ENCODE results near the gene PADI4. TPM values are rescaled to one million over a fixed set of nuclear protein-coding genes. Genes with fewer than 3 reads are reported as not detected.
"Not testable (repeated sequence)": the region's sequence is repeated elsewhere in the genome, so short reads cannot be mapped to it uniquely, and the experiment has no call there.

Gene PADI4
- total and polyA plus RNA-seq, 7 donors: 0.52 to 0.58 (median 0.54) TPM; not detected in 4

- WGBS, 3 donors: 44 to 54% (median 46%) methylated on average over 6 of the region's 6 CpGs
- ATAC-seq: no peak
- Histone ChIP-seq H3K27ac (no peak overlapping the region), H3K9me3 (no peaks in the 10 kb centered on the region), H3K4me1 (no peaks in the 10 kb centered on the region), H3K4me3 (no peak overlapping the region), H3K36me3 (ENCODE audit: insufficient read depth in 1 of 2, low read depth in 1 of 2) (no peaks in the 10 kb centered on the region), H3K27me3 (ENCODE audit: insufficient read depth in 3 of 3, low read length in 2 of 3) (peaks cover 0 to 19% (median 2%) of the 10 kb centered on the region in 3 donors)
- DNase-seq: no peak
- no peak for TF ChIP-seq CTCF (IDR thresholded peaks at IDR 0.05)
- intact Hi-C loops (cut with DNase I): no loop called here
These were observed 10.3 kb downstream of the PADI4 start for GRCh38 chr1:17318262-17318661.

DNA sequence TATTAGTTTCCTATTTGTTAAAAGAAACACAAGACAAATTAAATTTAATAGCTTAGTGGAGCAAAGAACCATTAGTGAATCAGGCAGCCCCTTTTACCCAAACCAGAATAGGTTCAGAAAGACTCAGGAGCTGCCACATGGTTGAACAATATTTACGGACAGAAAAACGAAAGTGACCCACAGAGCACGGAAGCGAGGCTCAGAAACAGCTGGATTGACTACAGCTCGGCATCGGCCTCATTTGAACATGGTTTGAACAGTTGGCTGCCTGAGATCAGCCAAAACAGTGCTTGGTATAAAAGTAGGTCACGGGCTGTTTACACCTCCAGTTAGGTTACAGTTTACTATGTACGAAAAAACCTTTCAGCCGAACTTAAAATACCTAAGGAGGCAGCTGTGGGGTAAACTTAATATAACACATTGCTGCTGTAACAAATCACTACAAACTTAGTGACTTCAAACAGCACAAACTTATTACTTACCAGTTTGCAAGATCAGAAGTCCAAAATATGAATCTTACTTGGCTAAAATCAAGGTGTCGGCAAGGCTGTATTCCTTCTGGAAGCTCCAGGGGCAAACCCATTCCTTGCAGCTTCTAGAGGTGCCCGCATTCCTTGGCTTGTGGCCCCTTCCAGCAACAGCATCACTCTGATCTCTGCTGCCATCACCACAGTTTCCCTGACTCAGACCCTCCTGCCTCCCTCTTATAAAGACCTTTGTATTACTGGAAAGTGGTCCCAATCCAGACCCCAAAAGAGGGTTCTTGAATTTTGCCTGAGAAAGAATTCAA is 11.8 kb downstream of the PADI4 start:
- DNase-seq: no peak
- peaks cover 0 to 4% (median 0%) of the 10 kb centered on the region in 3 donors for H3K27me3 ChIP-seq (ENCODE audit: insufficient read depth in 3 of 3, low read length in 2 of 3)
- 69 to 73% (median 71%) methylated on average over 11 of the region's 11 CpGs for WGBS, 3 donors
- intact Hi-C loops (cut with DNase I): no loop called here
- no peaks in the 10 kb centered on the region for H3K4me1 ChIP-seq
- TF ChIP-seq CTCF (IDR thresholded peaks at IDR 0.05): no peak
- no peaks in the 10 kb centered on the region for H3K9me3 ChIP-seq
- no peaks in the 10 kb centered on the region for H3K36me3 ChIP-seq (ENCODE audit: insufficient read depth in 1 of 2, low read depth in 1 of 2)
- H3K4me3 ChIP-seq: no peak overlapping the region
- no peak for ATAC-seq
- no peak overlapping the region for H3K27ac ChIP-seq

DNA sequence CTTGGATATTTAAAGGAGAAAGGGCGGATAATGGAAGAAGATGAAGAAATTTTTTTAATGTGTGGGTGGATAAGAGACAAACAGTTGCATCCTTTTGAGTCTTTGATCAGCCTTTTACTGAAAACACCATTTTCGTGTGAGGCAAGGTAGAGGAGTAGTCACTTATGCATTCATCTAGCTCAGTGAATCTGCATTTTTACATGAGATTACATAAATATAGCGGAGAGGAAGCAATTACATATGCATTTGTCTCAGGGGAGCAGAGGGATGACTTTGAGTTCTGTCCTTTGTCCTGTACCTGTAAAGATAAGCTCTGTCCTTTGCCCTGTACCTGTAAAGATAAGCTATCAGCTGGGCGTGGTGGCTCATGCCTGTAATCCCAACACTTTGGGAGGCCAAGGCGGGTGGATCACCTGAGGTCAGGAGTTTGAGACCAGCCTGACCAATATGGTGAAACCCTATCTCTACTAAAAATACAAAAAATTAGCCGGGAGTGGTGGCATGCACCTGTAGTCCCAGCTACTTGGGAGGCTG is 13.9 kb downstream of the PADI4 start:
- DNase-seq; H3K4me1 ChIP-seq; H3K27ac ChIP-seq; H3K36me3 ChIP-seq (ENCODE audit: insufficient read depth in 1 of 2, low read depth in 1 of 2); H3K27me3 ChIP-seq (ENCODE audit: insufficient read depth in 3 of 3, low read length in 2 of 3); H3K4me3 ChIP-seq; ATAC-seq; H3K9me3 ChIP-seq; intact Hi-C loops (cut with DNase I): not testable (repeated sequence)
- 79 to 86% (median 80%) methylated on average over 6 of the region's 6 CpGs for WGBS, 3 donors

DNA sequence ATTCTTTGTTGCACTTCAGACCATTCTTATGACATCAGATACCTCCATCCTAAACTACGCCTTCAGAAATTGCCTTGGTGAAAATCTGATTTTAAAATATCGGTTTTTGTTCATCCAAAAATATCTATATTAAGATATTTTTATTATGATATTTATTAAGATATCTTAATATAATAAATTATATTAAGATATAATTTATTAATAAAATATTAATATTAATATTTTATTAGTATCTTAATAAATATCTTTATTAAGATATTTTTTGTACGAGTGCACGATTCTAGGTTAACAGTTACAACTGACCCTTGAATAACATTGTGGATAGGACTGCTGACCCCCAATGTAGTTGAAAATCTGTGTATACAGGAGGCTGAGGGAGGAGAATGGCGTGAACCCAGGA is 20.9 kb downstream of the PADI4 start:
- intact Hi-C loops (cut with DNase I): no loop called here

More for the DNA sequence above, 20.9 kb downstream of the PADI4 start:
- H3K27me3 ChIP-seq (ENCODE audit: insufficient read depth in 3 of 3, low read length in 2 of 3): peaks cover 0 to 24% (median 7%) of the 10 kb centered on the region in 3 donors
- no peaks in the 10 kb centered on the region for H3K36me3 ChIP-seq (ENCODE audit: insufficient read depth in 1 of 2, low read depth in 1 of 2)
- TF ChIP-seq CTCF (IDR thresholded peaks at IDR 0.05): no peak
- DNase-seq: no peak
- 70 to 76% (median 73%) methylated on average over 5 of the region's 5 CpGs for WGBS, 3 donors
- ATAC-seq: no peak
- H3K4me3 ChIP-seq: no peak overlapping the region
- no peaks in the 10 kb centered on the region for H3K9me3 ChIP-seq
- no peaks in the 10 kb centered on the region for H3K4me1 ChIP-seq
- H3K27ac ChIP-seq: no peak overlapping the region
